GM19351 (cell line): Measurements from ENCODE around the gene TKFC.
A peak's percentile ranks its signal among the peaks of the same experiment; 100 is the strongest.

Experiments
- ATAC-seq: cut with Tn5 transposase; IDR thresholded peaks from one replicate; pipeline ENCODE4 v1.9.1; 2021; ENCODE audit warnings: mild to moderate bottlenecking, moderate library complexity; ENCODE audit not compliant: unreplicated experiment

The TKFC gene

GRCh38 chr11:61332797-61333549 lies at the start of gene TKFC, which contains the start of gene DDB1:
TKFC (plus strand) TSS chr11:61333228; CDS start chr11:61334729, 1,501 bp downstream.
DDB1 (minus strand) TSS chr11:61333105; CDS start chr11:61332968, 137 bp downstream.
- peak; percentile 90 for ATAC-seq

- ATAC-seq = no peak
These were observed 49.4 kb upstream of the TKFC start for GRCh38 chr11:61283613-61284012.

GRCh38 chr11:61287338-61287977 lies 45.6 kb upstream of the TKFC start:
- no peak for ATAC-seq

GRCh38 chr11:61290905-61291690 lies 41.9 kb upstream of the TKFC start:
- ATAC-seq = no peak

- no peak for ATAC-seq
These were observed 40.7 kb upstream of the TKFC start for GRCh38 chr11:61292356-61292755.

- ATAC-seq = peak; percentile 39
These were observed 38.9 kb upstream of the TKFC start for GRCh38 chr11:61293867-61294716.

- ATAC-seq = peak; percentile 81
These were observed 38.1 kb upstream of the TKFC start, which contains the start of gene VWCE for GRCh38 chr11:61294717-61295595. VWCE (minus strand) TSS chr11:61295316; CDS start chr11:61295037, 279 bp downstream.

GRCh38 chr11:61295596-61295926 lies 37.5 kb upstream of the TKFC start:
- no peak for ATAC-seq

- ATAC-seq = no peak
These were observed 35.7 kb upstream of the TKFC start for GRCh38 chr11:61297341-61297740.

- no peak for ATAC-seq
These were observed 35.3 kb upstream of the TKFC start for GRCh38 chr11:61297746-61298145.

- ATAC-seq = no peak
These were observed 34.3 kb upstream of the TKFC start for GRCh38 chr11:61298663-61299244.

- no peak for ATAC-seq
These were observed 30.5 kb upstream of the TKFC start for GRCh38 chr11:61302550-61302949.

GRCh38 chr11:61303725-61304124 lies 29.3 kb upstream of the TKFC start:
- ATAC-seq = no peak

GRCh38 chr11:61305417-61305816 lies 27.6 kb upstream of the TKFC start:
- no peak for ATAC-seq

GRCh38 chr11:61306221-61306620 lies 26.8 kb upstream of the TKFC start:
- no peak for ATAC-seq

- no peak for ATAC-seq
These were observed 25.7 kb upstream of the TKFC start for GRCh38 chr11:61307354-61307753.

GRCh38 chr11:61309141-61309540 lies 23.9 kb upstream of the TKFC start:
- no peak for ATAC-seq

GRCh38 chr11:61309739-61310138 lies 23.3 kb upstream of the TKFC start:
- ATAC-seq = no peak

- ATAC-seq = no peak
These were observed 22.3 kb upstream of the TKFC start for GRCh38 chr11:61310749-61311148.
